Measurements from ENCODE around the gene TPD52L1. TPM values are rescaled to one million over a fixed set of nuclear protein-coding genes. Genes with fewer than 3 reads are reported as not detected.
A peak's percentile ranks its signal among the peaks of the same experiment; 100 is the strongest.

TPD52L1 gene
- total RNA-seq, 1 experiment from 2014 or later = 50.6 TPM

GRCh38 chr6:125245109-125245508 lies 91.5 kb downstream of the TPD52L1 start:
- TF ChIP-seq, protein P1, sequence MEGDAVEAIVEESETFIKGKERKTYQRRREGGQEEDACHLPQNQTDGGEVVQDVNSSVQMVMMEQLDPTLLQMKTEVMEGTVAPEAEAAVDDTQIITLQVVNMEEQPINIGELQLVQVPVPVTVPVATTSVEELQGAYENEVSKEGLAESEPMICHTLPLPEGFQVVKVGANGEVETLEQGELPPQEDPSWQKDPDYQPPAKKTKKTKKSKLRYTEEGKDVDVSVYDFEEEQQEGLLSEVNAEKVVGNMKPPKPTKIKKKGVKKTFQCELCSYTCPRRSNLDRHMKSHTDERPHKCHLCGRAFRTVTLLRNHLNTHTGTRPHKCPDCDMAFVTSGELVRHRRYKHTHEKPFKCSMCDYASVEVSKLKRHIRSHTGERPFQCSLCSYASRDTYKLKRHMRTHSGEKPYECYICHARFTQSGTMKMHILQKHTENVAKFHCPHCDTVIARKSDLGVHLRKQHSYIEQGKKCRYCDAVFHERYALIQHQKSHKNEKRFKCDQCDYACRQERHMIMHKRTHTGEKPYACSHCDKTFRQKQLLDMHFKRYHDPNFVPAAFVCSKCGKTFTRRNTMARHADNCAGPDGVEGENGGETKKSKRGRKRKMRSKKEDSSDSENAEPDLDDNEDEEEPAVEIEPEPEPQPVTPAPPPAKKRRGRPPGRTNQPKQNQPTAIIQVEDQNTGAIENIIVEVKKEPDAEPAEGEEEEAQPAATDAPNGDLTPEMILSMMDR (IDR thresholded peaks at IDR 0.05; ENCODE audit: unreplicated experiment) = no peak

GRCh38 chr6:125245523-125246264 lies 92.1 kb downstream of the TPD52L1 start:
- TF ChIP-seq, protein P1 (IDR thresholded peaks at IDR 0.05; ENCODE audit: unreplicated experiment) = no peak
- intact Hi-C loops (cut with micrococcal nuclease; ENCODE audit: unreplicated experiment) = no loop called here
- peaks cover 22% of the 10 kb centered on the region for H3K4me1 Mint-ChIP-seq (ENCODE audit: low read depth, unreplicated experiment)
- no peaks in the 10 kb centered on the region for H3K27me3 Mint-ChIP-seq (ENCODE audit: unreplicated experiment)
- no TSS peak for BruUV-seq (replicated peaks)
- H3K4me3 Mint-ChIP-seq (ENCODE audit: low read depth, unreplicated experiment) = no peak overlapping the region
- no peaks in the 10 kb centered on the region for H3K36me3 Mint-ChIP-seq (ENCODE audit: insufficient read depth, unreplicated experiment)
- no peak overlapping the region for H3K27ac Mint-ChIP-seq (ENCODE audit: unreplicated experiment)
- CTCF ChIA-PET = no interaction called here
- H3K9me3 Mint-ChIP-seq (ENCODE audit: low read depth, unreplicated experiment) = peaks cover 3% of the 10 kb centered on the region
- peak; percentile 9 for DNase-seq

More at GRCh38 chr6:125245109-125245508, 91.5 kb downstream of the TPD52L1 start:
- no peak for DNase-seq
- H3K9me3 Mint-ChIP-seq (ENCODE audit: low read depth, unreplicated experiment) = peaks cover 3% of the 10 kb centered on the region
- CTCF ChIA-PET = no interaction called here
- H3K27me3 Mint-ChIP-seq (ENCODE audit: unreplicated experiment) = no peaks in the 10 kb centered on the region
- peaks cover 22% of the 10 kb centered on the region for H3K4me1 Mint-ChIP-seq (ENCODE audit: low read depth, unreplicated experiment)
- BruUV-seq (replicated peaks) = no TSS peak
- no peak overlapping the region for H3K27ac Mint-ChIP-seq (ENCODE audit: unreplicated experiment)
- H3K4me3 Mint-ChIP-seq (ENCODE audit: low read depth, unreplicated experiment) = no peak overlapping the region
- intact Hi-C loops (cut with micrococcal nuclease; ENCODE audit: unreplicated experiment) = no loop called here
- H3K36me3 Mint-ChIP-seq (ENCODE audit: insufficient read depth, unreplicated experiment) = no peaks in the 10 kb centered on the region

DNA sequence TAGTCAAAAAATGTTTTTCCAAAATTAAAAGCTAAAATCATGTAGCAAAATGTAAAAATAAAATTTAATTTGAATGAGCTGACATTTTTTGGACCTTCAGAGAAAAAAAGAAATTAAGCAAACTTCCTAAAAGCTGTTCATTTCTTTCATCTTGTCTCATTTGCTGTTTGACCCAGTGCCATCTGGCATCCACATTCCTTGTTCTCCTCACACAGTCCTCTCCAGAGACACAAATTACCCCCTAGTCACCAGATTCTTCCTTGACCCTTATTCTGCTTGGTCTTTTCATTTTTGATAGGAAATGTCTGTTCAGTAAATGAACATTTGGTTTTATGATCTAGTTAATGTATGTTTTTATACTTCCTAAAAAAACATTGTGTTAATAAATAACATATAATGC lies 93.0 kb downstream of the TPD52L1 start:
- no TSS peak for BruUV-seq (replicated peaks)
- H3K4me3 Mint-ChIP-seq (ENCODE audit: low read depth, unreplicated experiment) = no peak overlapping the region
- intact Hi-C loops (cut with micrococcal nuclease; ENCODE audit: unreplicated experiment) = no loop called here
- CTCF ChIA-PET = no interaction called here
- H3K27me3 Mint-ChIP-seq (ENCODE audit: unreplicated experiment) = no peaks in the 10 kb centered on the region
- no peaks in the 10 kb centered on the region for H3K36me3 Mint-ChIP-seq (ENCODE audit: insufficient read depth, unreplicated experiment)
- DNase-seq = no peak
- no peak overlapping the region for H3K27ac Mint-ChIP-seq (ENCODE audit: unreplicated experiment)
- no peaks in the 10 kb centered on the region for H3K9me3 Mint-ChIP-seq (ENCODE audit: low read depth, unreplicated experiment)
- H3K4me1 Mint-ChIP-seq (ENCODE audit: low read depth, unreplicated experiment) = peaks cover 22% of the 10 kb centered on the region
- TF ChIP-seq, protein P1 (IDR thresholded peaks at IDR 0.05; ENCODE audit: unreplicated experiment) = no peak

- Mint-ChIP-seq H3K27me3 (ENCODE audit: unreplicated experiment) (no peaks in the 10 kb centered on the region), H3K27ac (ENCODE audit: unreplicated experiment) (no peak overlapping the region), H3K9me3 (ENCODE audit: low read depth, unreplicated experiment) (no peaks in the 10 kb centered on the region), H3K4me3 (ENCODE audit: low read depth, unreplicated experiment) (no peak overlapping the region), H3K4me1 (ENCODE audit: low read depth, unreplicated experiment) (peaks cover 22% of the 10 kb centered on the region), H3K36me3 (ENCODE audit: insufficient read depth, unreplicated experiment) (no peaks in the 10 kb centered on the region)
- TF ChIP-seq, protein P1 (IDR thresholded peaks at IDR 0.05; ENCODE audit: unreplicated experiment) = no peak
- intact Hi-C loops (cut with micrococcal nuclease; ENCODE audit: unreplicated experiment) = no loop called here
- CTCF ChIA-PET = interaction anchor here (0.6 kb wide), 1 partner anchor 54 kb away, joined by 3 read pairs; the partner anchor contains the start of gene HDDC2
- no peak for DNase-seq
- BruUV-seq (replicated peaks) = no TSS peak
Measured at GRCh38 chr6:125248136-125248535, 94.6 kb downstream of the TPD52L1 start.
